Adrenal gland (tissue), 12 donors: ENCODE results near the gene IGHMBP2. TPM values are rescaled to one million over a fixed set of nuclear protein-coding genes. Genes with fewer than 3 reads are reported as not detected.

Source experiments
- DNase-seq, 7 donors: peaks; one replicate each; pipeline ENCODE4 v3.0.0-alpha.2; 2019 to 2020
- H3K27ac ChIP-seq, 5 donors: fragments of 200-600 bp; sonication (generic) in 4 of 5; 1 replicate in 3 of 5; 2 replicates in 2 of 5; pipeline versions ENCODE4 v1.5.1 to v1.8.0; 2016 to 2020; ENCODE audit warnings: mild to moderate bottlenecking in 1 of 5
- H3K27me3 ChIP-seq: fragments of 200-600 bp; 2 replicates; pipeline ENCODE4 v1.8.0; 2021
- H3K36me3 ChIP-seq, 2 donors: fragments of 200-600 bp; replicated peaks in 1 of 2; 1 replicate in 1 of 2; 2 replicates in 1 of 2; pipeline versions ENCODE4 v1.5.1 to v1.8.0; 2018 to 2022
- H3K4me1 ChIP-seq, 2 donors: fragments of 200-600 bp; replicated peaks in 1 of 2; 1 replicate in 1 of 2; 2 replicates in 1 of 2; pipeline versions ENCODE4 v1.5.1 to v1.8.0; 2018 to 2021
- H3K4me3 ChIP-seq, 4 donors: fragments of 200-600 bp; sonication (generic) in 3 of 4; one replicate each; pipeline ENCODE4 v1.5.1; 2016 to 2018
- H3K9me3 ChIP-seq, 3 donors: fragments of 200-600 bp; sonication (generic) in 1 of 3; replicated peaks in 1 of 3; 1 replicate in 2 of 3; 2 replicates in 1 of 3; pipeline versions ENCODE4 v1.5.1 to v1.8.0; 2016 to 2021
- POLR2A ChIP-seq, 2 donors: fragments of 450-650 bp; IDR thresholded peaks; one replicate each; pipeline ENCODE4 v1.6.1; 2017; ENCODE audit warnings: antibody characterized with exemption in 2 of 2, mild to moderate bottlenecking in 2 of 2, moderate library complexity in 1 of 2
- WGBS, 4 donors: extraction: QIAGEN DNeasy Blood & Tissue Kit in 2 of 4; methylation state at CpG; one replicate each; pipeline versions ENCODE4 v1.1.5 to v1.1.7; 2013 to 2017; 5-methylcytosine and 5-hydroxymethylcytosine counted together
- intact Hi-C, 2 donors: fragments of 100-400 bp; cut with DNase I; formaldehyde crosslinking; loops; one replicate each; pipeline versions ENCODE4 v1.14.1 to v1.15.0; 2022 to 2023
- polyA plus RNA-seq, 3 donors: library from polyadenylated mRNA; stranded (reverse); fragments of 200-250 nt in 2 of 3; fragments of 350-450 nt in 1 of 3; fragmentation: Illumina TruSeq in 1 of 3; extraction: RNeasy Lipid Tissue Mini Kit (QIAGEN cat#74804) in 1 of 3; gene quantifications; one replicate each; pipeline ENCODE4 v1.2.3, GENCODE V29; 2013 to 2014
- total RNA-seq, 9 donors: library from RNA; depleted of rRNA in 4 of 9; stranded (reverse); fragments of >200 nt in 4 of 9; fragments of 120-200 nt in 1 of 9; fragmentation: NEBNext Ultra II Directional in 1 of 9; extraction: Animal tissue kit (Norgen Biotek cat#: 25700) in 1 of 9; gene quantifications; one replicate each; pipeline versions ENCODE4 v1.1.0 to v1.2.4, GENCODE V29; 2013 to 2023
- TF ChIP-seq, protein P1 (sequence below), 6 experiments: fragments of 450-650 bp in 4 of 6; fragments of 200-600 bp in 2 of 6; sonication (generic) in 1 of 6; IDR thresholded peaks; 1 replicate in 5 of 6; 2 replicates in 1 of 6; pipeline versions ENCODE4 v1.5.1 to v1.8.0; 2016 to 2021; ENCODE audit warnings: antibody characterized with exemption in 6 of 6, mild to moderate bottlenecking in 2 of 6, moderate library complexity in 1 of 6
- donor health status: healthy with polysubstance abuse.
- donor health status: Bipolar disorder and iron deficiency.
- donor health status: DM: yes; HTN: yes; CAD: no.
- donor health status: DM: no; HTN: no; CAD: no.
- donor health status: DM: no; HTN: no; CAD: no.
- donor health status: DM: yes; HTN: yes; CAD: no.

The IGHMBP2 gene
- total and polyA plus RNA-seq, 12 donors, result 7.9 to 40.6 (median 16.3) TPM

DNA sequence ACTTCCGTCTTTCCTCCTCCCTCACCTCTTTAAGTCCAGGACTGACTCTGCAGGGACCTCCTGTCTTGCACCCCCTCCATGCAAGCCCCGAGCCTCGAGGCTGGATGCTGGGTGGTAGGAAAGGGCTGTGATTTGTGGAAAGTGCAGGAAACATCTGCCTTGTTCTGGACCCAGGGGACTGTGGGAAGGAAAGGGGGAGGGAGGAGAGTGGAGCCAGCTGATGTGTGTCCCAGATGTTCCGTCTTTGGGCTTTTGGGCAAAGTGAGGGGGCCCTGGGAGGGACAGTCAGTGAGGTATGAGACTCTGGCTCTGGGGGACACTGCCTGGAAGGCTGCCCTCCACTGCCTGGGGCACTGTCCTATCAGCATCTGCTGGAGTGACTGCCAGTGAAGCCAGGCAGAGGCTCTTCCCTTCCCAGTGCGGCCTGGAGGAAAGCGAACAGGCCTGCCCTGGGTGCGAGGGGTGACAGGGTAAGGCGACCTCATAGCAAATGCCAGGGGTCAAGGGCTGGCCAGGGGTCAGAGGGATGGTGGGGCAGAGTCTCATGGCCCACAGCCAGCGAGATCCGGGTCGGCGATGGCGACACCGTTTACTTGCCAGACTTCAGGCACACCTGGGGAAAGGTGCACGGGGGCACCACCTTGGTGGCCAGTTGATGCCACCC is 75.4 kb downstream of the IGHMBP2 start:
- H3K27me3 ChIP-seq, result no peaks in the 10 kb centered on the region
- no peak overlapping the region for H3K27ac ChIP-seq
- H3K4me1 ChIP-seq, result no peaks in the 10 kb centered on the region
- whole genome bisulfite sequencing, 4 donors, result 60 to 78% (median 66%) methylated on average over 12 to 15 of the region's 15 CpGs
- no peak overlapping the region for H3K4me3 ChIP-seq
- intact Hi-C loops, result no loop called here
- H3K36me3 ChIP-seq, result no peaks in the 10 kb centered on the region
- TF ChIP-seq, protein P1, sequence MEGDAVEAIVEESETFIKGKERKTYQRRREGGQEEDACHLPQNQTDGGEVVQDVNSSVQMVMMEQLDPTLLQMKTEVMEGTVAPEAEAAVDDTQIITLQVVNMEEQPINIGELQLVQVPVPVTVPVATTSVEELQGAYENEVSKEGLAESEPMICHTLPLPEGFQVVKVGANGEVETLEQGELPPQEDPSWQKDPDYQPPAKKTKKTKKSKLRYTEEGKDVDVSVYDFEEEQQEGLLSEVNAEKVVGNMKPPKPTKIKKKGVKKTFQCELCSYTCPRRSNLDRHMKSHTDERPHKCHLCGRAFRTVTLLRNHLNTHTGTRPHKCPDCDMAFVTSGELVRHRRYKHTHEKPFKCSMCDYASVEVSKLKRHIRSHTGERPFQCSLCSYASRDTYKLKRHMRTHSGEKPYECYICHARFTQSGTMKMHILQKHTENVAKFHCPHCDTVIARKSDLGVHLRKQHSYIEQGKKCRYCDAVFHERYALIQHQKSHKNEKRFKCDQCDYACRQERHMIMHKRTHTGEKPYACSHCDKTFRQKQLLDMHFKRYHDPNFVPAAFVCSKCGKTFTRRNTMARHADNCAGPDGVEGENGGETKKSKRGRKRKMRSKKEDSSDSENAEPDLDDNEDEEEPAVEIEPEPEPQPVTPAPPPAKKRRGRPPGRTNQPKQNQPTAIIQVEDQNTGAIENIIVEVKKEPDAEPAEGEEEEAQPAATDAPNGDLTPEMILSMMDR (IDR thresholded peaks at IDR 0.05), result no peak
- no peak for TF ChIP-seq POLR2A (IDR thresholded peaks at IDR 0.05)
- H3K9me3 ChIP-seq, result no peaks in the 10 kb centered on the region
- DNase-seq, result peak in 1 of 7 donors; percentile 23

- Histone ChIP-seq H3K27ac (no peak overlapping the region), H3K4me1 (no peaks in the 10 kb centered on the region), H3K36me3 (no peaks in the 10 kb centered on the region), H3K9me3 (no peaks in the 10 kb centered on the region), H3K4me3 (no peak overlapping the region), H3K27me3 (no peaks in the 10 kb centered on the region)
- 90 to 96% (median 93%) methylated on average over 9 to 33 of the region's 33 CpGs for WGBS, 4 donors
- intact Hi-C loops, result no loop called here
- peak in 1 of 7 donors; percentile 37 for DNase-seq
- no peak for TF ChIP-seq POLR2A (IDR thresholded peaks at IDR 0.05)
Observed at GRCh38 chr11:68979931-68980775, 76.5 kb downstream of the IGHMBP2 start.

DNA sequence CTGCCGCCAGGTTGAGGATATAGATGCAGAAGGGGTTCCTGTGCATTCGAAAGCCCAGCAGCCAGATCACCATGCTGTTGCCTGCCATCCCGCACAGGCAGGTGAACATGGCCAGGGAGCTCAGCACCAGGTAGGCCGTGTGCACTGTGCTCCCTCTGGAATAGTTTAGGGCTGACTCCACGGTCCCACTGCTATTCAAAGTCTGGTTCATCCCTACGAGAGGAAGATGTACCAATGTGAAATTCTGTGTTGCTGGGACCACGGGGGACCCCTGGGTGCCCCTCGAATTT is 77.0 kb downstream of the IGHMBP2 start, which contains the start of gene MRGPRD:
Gene MRGPRD, minus strand, starts transcription at position 211 of the 290 bp plus-strand sequence. Its CDS starts 0 bp downstream, at position 211.
- Histone ChIP-seq H3K36me3 (no peaks in the 10 kb centered on the region), H3K4me3 (no peak within 1 kb of the TSS), H3K27me3 (no peaks in the 10 kb centered on the region), H3K9me3 (no peaks in the 10 kb centered on the region), H3K27ac (no peak within 1 kb of the TSS), H3K4me1 (no peaks in the 10 kb centered on the region)
- 50 to 82% (median 77%) methylated on average over 2 to 8 of the region's 8 CpGs for WGBS, 4 donors
- intact Hi-C loops, result no loop called here
- no peak for TF ChIP-seq POLR2A (IDR thresholded peaks at IDR 0.05)
- TF ChIP-seq, protein P1 (IDR thresholded peaks at IDR 0.05), result no peak
- no peak for DNase-seq

- Histone ChIP-seq H3K27ac (no peak overlapping the region), H3K4me1 (no peaks in the 10 kb centered on the region), H3K4me3 (no peak overlapping the region), H3K9me3 (no peaks in the 10 kb centered on the region), H3K27me3 (no peaks in the 10 kb centered on the region), H3K36me3 (no peaks in the 10 kb centered on the region)
- DNase-seq, result no peak
- 90 to 97% (median 94%) methylated on average over 2 of the region's 2 CpGs for WGBS, 4 donors
- intact Hi-C loops, result no loop called here
- TF ChIP-seq POLR2A (IDR thresholded peaks at IDR 0.05), result no peak
- TF ChIP-seq, protein P1 (IDR thresholded peaks at IDR 0.05), result no peak
Observed at GRCh38 chr11:68982134-68982533, 78.4 kb downstream of the IGHMBP2 start.
